Measurements from ENCODE around the gene CYSRT1.

The CYSRT1 gene

GRCh38 chr9:137190315-137190856 is 34.6 kb upstream of the CYSRT1 start:
- no peak for DNase-seq (ENCODE audit: low read depth)

- DNase-seq (ENCODE audit: low read depth), result no peak
Observed at GRCh38 chr9:137191245-137191644, 33.7 kb upstream of the CYSRT1 start.

- DNase-seq (ENCODE audit: low read depth), result no peak
Observed at GRCh38 chr9:137191691-137192447, 33.1 kb upstream of the CYSRT1 start.

GRCh38 chr9:137192448-137192780 is 32.6 kb upstream of the CYSRT1 start:
- DNase-seq (ENCODE audit: low read depth), result no peak

- no peak for DNase-seq (ENCODE audit: low read depth)
Observed at GRCh38 chr9:137192859-137193258, 32.1 kb upstream of the CYSRT1 start.

GRCh38 chr9:137193771-137194170 is 31.2 kb upstream of the CYSRT1 start:
- DNase-seq (ENCODE audit: low read depth), result no peak

GRCh38 chr9:137194388-137194787 is 30.6 kb upstream of the CYSRT1 start:
- no peak for DNase-seq (ENCODE audit: low read depth)

GRCh38 chr9:137194909-137195308 is 30.1 kb upstream of the CYSRT1 start:
- DNase-seq (ENCODE audit: low read depth), result no peak

GRCh38 chr9:137195525-137196220 is 29.3 kb upstream of the CYSRT1 start:
- DNase-seq (ENCODE audit: low read depth), result no peak

GRCh38 chr9:137198051-137198901 is 26.7 kb upstream of the CYSRT1 start:
- DNase-seq (ENCODE audit: low read depth), result no peak

- no peak for DNase-seq (ENCODE audit: low read depth)
Observed at GRCh38 chr9:137198902-137199283, 26.1 kb upstream of the CYSRT1 start.

- no peak for DNase-seq (ENCODE audit: low read depth)
Observed at GRCh38 chr9:137199411-137200121, 25.4 kb upstream of the CYSRT1 start.

GRCh38 chr9:137200311-137201204 is 24.4 kb upstream of the CYSRT1 start, which contains the start of gene TPRN:
TPRN (minus strand) TSS chr9:137200741; CDS start chr9:137200711, 30 bp downstream.
- peak; percentile 98 for DNase-seq (ENCODE audit: low read depth)

- DNase-seq (ENCODE audit: low read depth), result no peak
Observed at GRCh38 chr9:137201205-137201868, 23.6 kb upstream of the CYSRT1 start.

- DNase-seq (ENCODE audit: low read depth), result no peak
Observed at GRCh38 chr9:137202966-137203365, 22.0 kb upstream of the CYSRT1 start.

- no peak for DNase-seq (ENCODE audit: low read depth)
Observed at GRCh38 chr9:137204731-137205125, 20.2 kb upstream of the CYSRT1 start.

GRCh38 chr9:137205126-137206069 is 19.6 kb upstream of the CYSRT1 start, which contains the start of the genes NDOR1 and TMEM203:
NDOR1 (plus strand) TSS chr9:137205700; CDS start chr9:137205778, 78 bp downstream.
TMEM203 (minus strand) TSS chr9:137205648; CDS start chr9:137205414, 234 bp downstream.
- peak; percentile 89 for DNase-seq (ENCODE audit: low read depth)

- no peak for DNase-seq (ENCODE audit: low read depth)
Observed at GRCh38 chr9:137206602-137207001, 18.4 kb upstream of the CYSRT1 start.

- no peak for DNase-seq (ENCODE audit: low read depth)
Observed at GRCh38 chr9:137211532-137211931, 13.4 kb upstream of the CYSRT1 start.

Data from stimulated activated CD4-positive, alpha-beta T cell treated with anti-CD3 and anti-CD28 coated beads, Interleukin-2, amount 100 ng/mL, for 4 hours (primary cell).